ENCODE measurements around the gene CDKAL1. TPM values are rescaled to one million over a fixed set of nuclear protein-coding genes. Genes with fewer than 3 reads are reported as not detected.

The CDKAL1 gene
- total and polyA plus RNA-seq, 2 of the 13 experiments (the other 11 are each of a cell fraction or from before 2014, with no cell fraction given), result 9.5 to 27.7 TPM

- TF ChIP-seq PRDM15 (CRISPR knock-in tag; IDR thresholded peaks at IDR 0.05) (no peak), ZNF354B (CRISPR knock-in tag; IDR thresholded peaks at IDR 0.05) (no peak), SMARCE1 (IDR thresholded peaks at IDR 0.05; ENCODE audit: borderline replicate concordance) (no peak)
Measured at GRCh38 chr6:20693466-20694063, 159.3 kb downstream of the CDKAL1 start (continued).

DNA sequence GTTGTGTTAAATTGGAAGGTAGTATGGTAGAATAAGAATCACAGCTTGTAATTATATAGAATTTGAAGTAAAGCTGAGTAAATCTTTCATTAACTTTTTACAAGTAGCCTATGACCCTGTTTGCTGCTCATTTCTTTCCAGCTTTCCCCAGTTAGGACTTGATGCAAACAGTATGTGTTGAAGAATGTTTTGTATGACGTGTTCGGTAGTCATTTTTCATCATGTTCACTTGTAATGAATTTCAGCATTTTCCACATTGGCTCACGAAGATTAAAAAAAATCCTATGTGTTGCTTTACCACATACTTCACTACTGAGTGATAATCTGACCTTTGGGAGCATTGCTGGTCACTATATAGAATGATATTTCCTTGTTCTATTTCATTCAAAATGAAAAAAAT, 162.4 kb downstream of the CDKAL1 start:
- CTCF ChIA-PET (ENCODE audit: low intra/inter-chr PET ratio, low total read pairs), result no interaction called here
- BruUV-seq (replicated peaks), result no TSS peak

More for the DNA sequence above, 162.4 kb downstream of the CDKAL1 start:
- ATAC-seq (no peak), DNase-seq (ENCODE audit: low spot score) (no peak), FAIRE-seq (no peak)
- no peaks in the 10 kb centered on the region for H3K36me3 ChIP-seq (replicated peaks in 1 of 2; ENCODE audit: control insufficient read depth in 1 of 2, insufficient read depth in 2 of 2, low read length in 2 of 2)
- in situ Hi-C loops (cut with HindIII; ENCODE audit: extremely low pct_ligation_motif_present, low pct_unique_long_range_greater_than_20kb) (no loop called here), intact Hi-C loops (cut with micrococcal nuclease; ENCODE audit: unreplicated experiment) (no loop called here)
- no peaks in the 10 kb centered on the region for H3K9me3 ChIP-seq (ENCODE audit: low read length)
- H3K27me3 ChIP-seq (ENCODE audit: control insufficient read depth in 1 of 2, insufficient read depth in 2 of 2, low read length in 2 of 2), result no peaks in the 10 kb centered on the region
- H3K79me2 ChIP-seq (ENCODE audit: insufficient read depth, low read length), result no peaks in the 10 kb centered on the region
- H2AFZ ChIP-seq (ENCODE audit: low read length), result no peak overlapping the region
- H3K4me1 ChIP-seq (ENCODE audit: insufficient read depth, low read length), result no peaks in the 10 kb centered on the region
- H3K4me3 ChIP-seq (replicated peaks in 1 of 3; ENCODE audit: insufficient read depth in 1 of 3, low read depth in 2 of 3, low read length in 3 of 3), result no peak overlapping the region
- H3K9ac ChIP-seq (ENCODE audit: insufficient read depth, low read depth, low read length), result no peak overlapping the region
- POLR2A ChIA-PET, result no interaction called here
- 97% methylated on average over 3 of the region's 3 CpGs for WGBS (ENCODE audit: low lambda C conversion rate)
- TF ChIP-seq FOXP1 (IDR thresholded peaks at IDR 0.05) (no peak), FOXP1 (CRISPR knock-in tag; IDR thresholded peaks at IDR 0.05) (no peak), ZNF484 (CRISPR knock-in tag; IDR thresholded peaks at IDR 0.05; ENCODE audit: borderline replicate concordance, low read depth) (no peak), JDP2 (CRISPR knock-in tag; IDR thresholded peaks at IDR 0.05; ENCODE audit: borderline replicate concordance) (no peak), MEIS2 (CRISPR knock-in tag; IDR thresholded peaks at IDR 0.05) (no peak), IKZF1 (IDR thresholded peaks at IDR 0.05) (no peak)
- no peaks in the 10 kb centered on the region for H4K20me1 ChIP-seq (ENCODE audit: insufficient read depth, low read length)
- H3K27ac ChIP-seq (ENCODE audit: extremely low read length, insufficient read depth, low read length), result no peak overlapping the region
- no peak overlapping the region for H3K4me2 ChIP-seq (ENCODE audit: low read depth, low read length)
